ENCODE data around the gene IL10RB. TPM values are rescaled to one million over a fixed set of nuclear protein-coding genes. Genes with fewer than 3 reads are reported as not detected.

The IL10RB gene
- total and polyA plus RNA-seq, 2 experiments from 2014 or later: 2.2 to 2.5 TPM

GRCh38 chr21:33324291-33325221, 58.4 kb downstream of the IL10RB start, which contains the start of gene IFNAR1:
IFNAR1 (plus strand) TSS chr21:33324970; CDS start chr21:33325056, 86 bp downstream.
- Histone ChIP-seq H3F3A (replicated peaks; ENCODE audit: low read depth) (0 out of 2 replicates have a peak, but pooled peaks cover 3% of the 10 kb centered on the region), H4K20me1 (replicated peaks; ENCODE audit: insufficient read depth) (no peaks in the 10 kb centered on the region; the same call in 1 of the 2 replicates), H3K4me1 (ENCODE audit: insufficient read depth) (no peaks in the 10 kb centered on the region), H2AFZ (peak within 1 kb of the TSS; percentile 100), H3K27ac (ENCODE audit: low read depth) (peak within 1 kb of the TSS; percentile 96), H3K79me2 (replicated peaks; ENCODE audit: insufficient read depth) (peaks cover 42% of the 10 kb centered on the region), H3K4me3 (peak within 1 kb of the TSS; percentile 84), H3K4me2 (peak within 1 kb of the TSS; percentile 97), H3K27me3 (ENCODE audit: insufficient read depth) (no peaks in the 10 kb centered on the region), H3K36me3 (ENCODE audit: insufficient read depth) (no peaks in the 10 kb centered on the region), H3K9me2 (ENCODE audit: insufficient read depth) (peaks cover 7% of the 10 kb centered on the region; the same call in 1 of the 2 replicates)
- no peak within 1 kb of the TSS for H3K27ac Mint-ChIP-seq
- peaks cover 7% of the 10 kb centered on the region; the same call in 2 of the 3 replicates for H3K36me3 Mint-ChIP-seq (ENCODE audit: low read depth)
- DNase-seq (ENCODE audit: low spot score) (peak; percentile 99), ATAC-seq (peak; percentile 87)
- H3K4me3 Mint-ChIP-seq: no peak within 1 kb of the TSS
- TF ChIP-seq STAT1 (IDR thresholded peaks at IDR 0.05; ENCODE audit: unreplicated experiment): no peak
- TF ChIP-seq POLR2AphosphoS5 (IDR thresholded peaks at IDR 0.05; ENCODE audit: low read depth): peak; percentile 91
- H3K9me3 Mint-ChIP-seq: peaks cover 8% of the 10 kb centered on the region; the same call in 2 of the 3 replicates
- H3K4me1 Mint-ChIP-seq: no peaks in the 10 kb centered on the region
- peaks cover 2% of the 10 kb centered on the region for H3K27me3 Mint-ChIP-seq (ENCODE audit: insufficient read depth, low read depth, poor library complexity)

- Histone ChIP-seq H3K9me2 (ENCODE audit: insufficient read depth) (peaks cover 7% of the 10 kb centered on the region; the same call in 1 of the 2 replicates), H3K4me2 (peak overlapping the region; percentile 97), H2AFZ (peak overlapping the region; percentile 100), H3K27me3 (ENCODE audit: insufficient read depth) (no peaks in the 10 kb centered on the region), H4K20me1 (replicated peaks; ENCODE audit: insufficient read depth) (peaks cover 3% of the 10 kb centered on the region), H3F3A (replicated peaks; ENCODE audit: low read depth) (0 out of 2 replicates have a peak, but pooled peaks cover 3% of the 10 kb centered on the region), H3K36me3 (ENCODE audit: insufficient read depth) (no peaks in the 10 kb centered on the region), H3K4me1 (ENCODE audit: insufficient read depth) (no peaks in the 10 kb centered on the region), H3K79me2 (replicated peaks; ENCODE audit: insufficient read depth) (peaks cover 48% of the 10 kb centered on the region), H3K4me3 (peak overlapping the region; percentile 84), H3K27ac (ENCODE audit: low read depth) (peak overlapping the region; percentile 88)
- H3K4me1 Mint-ChIP-seq: no peaks in the 10 kb centered on the region
- H3K27ac Mint-ChIP-seq: no peak overlapping the region
- H3K36me3 Mint-ChIP-seq (ENCODE audit: low read depth): peaks cover 13% of the 10 kb centered on the region
- 0 out of 3 replicates have a peak, but pooled peaks cover 2% of the 10 kb centered on the region for H3K9me3 Mint-ChIP-seq
- DNase-seq (ENCODE audit: low spot score) (peak; percentile 24), ATAC-seq (peak; percentile 3; the same call in 2 of the 3 replicates)
- no peak overlapping the region for H3K4me3 Mint-ChIP-seq
- TF ChIP-seq ZNF114 (CRISPR knock-in tag; IDR thresholded peaks at IDR 0.05): no peak
- TF ChIP-seq EZH2 (IDR thresholded peaks at IDR 0.05; ENCODE audit: low read depth, unreplicated experiment): peak; percentile 23
- H3K27me3 Mint-ChIP-seq (ENCODE audit: insufficient read depth, low read depth, poor library complexity): peaks cover under 1% of the 10 kb centered on the region
These were observed 59.3 kb downstream of the IL10RB start for GRCh38 chr21:33325222-33326067.

GRCh38 chr21:33327326-33327725, 61.2 kb downstream of the IL10RB start:
- Histone ChIP-seq H4K20me1 (replicated peaks; ENCODE audit: insufficient read depth) (peaks cover 3% of the 10 kb centered on the region), H3F3A (replicated peaks; ENCODE audit: low read depth) (no peaks in the 10 kb centered on the region), H3K4me1 (ENCODE audit: insufficient read depth) (no peaks in the 10 kb centered on the region), H3K9me2 (ENCODE audit: insufficient read depth) (peaks cover 7% of the 10 kb centered on the region; the same call in 1 of the 2 replicates), H3K4me3 (no peak overlapping the region), H3K79me2 (replicated peaks; ENCODE audit: insufficient read depth) (peaks cover 52% of the 10 kb centered on the region), H3K27me3 (ENCODE audit: insufficient read depth) (no peaks in the 10 kb centered on the region), H3K27ac (ENCODE audit: low read depth) (no peak overlapping the region), H3K36me3 (ENCODE audit: insufficient read depth) (no peaks in the 10 kb centered on the region), H2AFZ (no peak overlapping the region), H3K4me2 (no peak overlapping the region)
- Mint-ChIP-seq H3K4me3 (no peak overlapping the region), H3K27me3 (ENCODE audit: insufficient read depth, low read depth, poor library complexity) (peaks cover 1% of the 10 kb centered on the region), H3K36me3 (ENCODE audit: low read depth) (peaks cover 29% of the 10 kb centered on the region), H3K27ac (no peak overlapping the region), H3K9me3 (peaks cover 4% of the 10 kb centered on the region; the same call in 2 of the 3 replicates), H3K4me1 (no peaks in the 10 kb centered on the region)
- ATAC-seq (no peak), DNase-seq (ENCODE audit: low spot score) (no peak)
- TF ChIP-seq CREB1 (CRISPR knock-in tag; IDR thresholded peaks at IDR 0.05; ENCODE audit: low read depth): no peak
